ENCODE measurements around the gene AP2A2.

AP2A2 gene

DNA sequence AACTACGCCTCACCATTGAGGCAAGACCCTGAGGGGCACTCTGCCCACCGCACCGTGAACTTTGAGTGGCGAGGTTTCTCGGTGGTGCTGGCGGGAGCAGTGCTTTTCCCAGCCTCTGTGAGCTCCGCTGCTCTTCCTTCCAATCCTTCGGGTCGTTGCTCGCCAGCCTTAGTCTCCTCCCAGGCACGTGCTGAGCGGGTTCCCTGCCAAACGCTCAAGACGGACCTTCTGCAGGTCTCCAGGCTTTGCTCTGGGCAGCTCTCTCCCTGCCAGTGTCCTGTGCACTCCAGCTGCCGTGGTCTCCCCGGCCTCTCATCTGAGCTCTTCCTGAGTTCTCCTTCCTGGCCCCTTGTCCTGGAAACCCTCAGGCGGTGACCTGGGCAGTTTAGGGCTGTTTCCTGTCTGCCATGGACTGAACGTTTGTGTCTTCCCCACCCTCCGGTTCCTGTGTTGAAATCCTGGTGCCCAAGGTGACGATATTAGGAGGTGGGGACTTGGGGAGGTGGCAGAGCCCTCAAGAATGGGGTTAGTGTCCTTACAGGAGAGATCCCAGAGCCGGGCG, 122.0 kb downstream of the AP2A2 start:
- no peak for DNase-seq (ENCODE audit: low read depth, low spot score)
- H3K4me3 ChIP-seq (ENCODE audit: low read depth, low read length): no peak overlapping the region
- no peak for TF ChIP-seq CTCF (IDR thresholded peaks at IDR 0.05; ENCODE audit: low read depth, low read length)
- in situ Hi-C loops (cut with HindIII; ENCODE audit: low sequenced_read_pairs): no loop called here

- DNase-seq (ENCODE audit: low read depth, low spot score): no peak
- no peak overlapping the region for H3K4me3 ChIP-seq (ENCODE audit: low read depth, low read length)
- in situ Hi-C loops (cut with HindIII; ENCODE audit: low sequenced_read_pairs): no loop called here
- TF ChIP-seq CTCF (IDR thresholded peaks at IDR 0.05; ENCODE audit: low read depth, low read length): no peak
Measured at GRCh38 chr11:1048375-1049070, 122.9 kb downstream of the AP2A2 start.

DNA sequence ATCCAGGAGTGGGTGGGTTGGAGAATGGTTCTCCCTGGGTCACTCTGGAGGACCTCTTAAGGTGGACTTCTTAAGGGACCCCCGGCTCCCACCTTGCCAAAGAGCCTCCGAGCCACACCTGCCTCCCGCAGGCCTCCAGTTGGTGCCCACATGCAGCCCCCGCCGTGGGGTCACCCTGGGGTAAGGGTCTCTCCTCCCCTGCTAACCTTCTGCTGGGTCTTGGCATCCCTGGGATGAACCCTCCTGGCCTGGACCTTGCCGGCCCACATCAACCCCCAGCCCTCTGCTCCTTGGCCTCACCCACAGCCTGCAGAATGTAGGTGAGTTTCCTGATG, 123.4 kb downstream of the AP2A2 start:
- no peak for DNase-seq (ENCODE audit: low read depth, low spot score)
- no peak overlapping the region for H3K4me3 ChIP-seq (ENCODE audit: low read depth, low read length)
- in situ Hi-C loops (cut with HindIII; ENCODE audit: low sequenced_read_pairs): no loop called here

DNA sequence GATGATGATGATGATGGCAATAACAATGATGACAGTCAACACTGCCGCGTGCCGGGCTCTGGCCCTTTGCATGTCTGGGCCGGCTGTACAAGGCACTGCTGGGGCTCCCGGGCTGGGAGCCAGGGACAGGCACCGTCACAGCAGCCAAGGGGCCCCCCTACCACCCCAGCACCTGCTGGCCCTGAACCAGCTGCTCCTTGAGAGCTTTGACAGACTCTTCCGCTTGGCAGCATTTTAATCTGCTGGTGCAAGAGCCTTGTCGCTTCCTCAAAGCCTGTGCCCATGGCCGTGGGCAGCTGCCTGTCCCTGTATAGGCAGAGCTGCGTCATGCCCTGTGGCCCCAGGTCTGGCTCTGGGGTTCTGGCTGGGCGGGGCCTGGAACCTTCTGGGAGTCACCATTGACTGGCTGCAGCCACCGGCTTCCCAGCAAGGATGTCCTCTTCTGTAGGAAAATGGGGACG, 123.8 kb downstream of the AP2A2 start:
- DNase-seq (ENCODE audit: low read depth, low spot score): no peak
- no peak for TF ChIP-seq CTCF (IDR thresholded peaks at IDR 0.05; ENCODE audit: low read depth, low read length)
- in situ Hi-C loops (cut with HindIII; ENCODE audit: low sequenced_read_pairs): no loop called here
- no peak overlapping the region for H3K4me3 ChIP-seq (ENCODE audit: low read depth, low read length)

More for the DNA sequence above, 123.4 kb downstream of the AP2A2 start:
- TF ChIP-seq CTCF (IDR thresholded peaks at IDR 0.05; ENCODE audit: low read depth, low read length): no peak

GRCh38 chr11:1049911-1050580, 124.4 kb downstream of the AP2A2 start:
- DNase-seq (ENCODE audit: low read depth, low spot score): no peak
- no peak for TF ChIP-seq CTCF (IDR thresholded peaks at IDR 0.05; ENCODE audit: low read depth, low read length)
- in situ Hi-C loops (cut with HindIII; ENCODE audit: low sequenced_read_pairs): no loop called here
- no peak overlapping the region for H3K4me3 ChIP-seq (ENCODE audit: low read depth, low read length)

DNA sequence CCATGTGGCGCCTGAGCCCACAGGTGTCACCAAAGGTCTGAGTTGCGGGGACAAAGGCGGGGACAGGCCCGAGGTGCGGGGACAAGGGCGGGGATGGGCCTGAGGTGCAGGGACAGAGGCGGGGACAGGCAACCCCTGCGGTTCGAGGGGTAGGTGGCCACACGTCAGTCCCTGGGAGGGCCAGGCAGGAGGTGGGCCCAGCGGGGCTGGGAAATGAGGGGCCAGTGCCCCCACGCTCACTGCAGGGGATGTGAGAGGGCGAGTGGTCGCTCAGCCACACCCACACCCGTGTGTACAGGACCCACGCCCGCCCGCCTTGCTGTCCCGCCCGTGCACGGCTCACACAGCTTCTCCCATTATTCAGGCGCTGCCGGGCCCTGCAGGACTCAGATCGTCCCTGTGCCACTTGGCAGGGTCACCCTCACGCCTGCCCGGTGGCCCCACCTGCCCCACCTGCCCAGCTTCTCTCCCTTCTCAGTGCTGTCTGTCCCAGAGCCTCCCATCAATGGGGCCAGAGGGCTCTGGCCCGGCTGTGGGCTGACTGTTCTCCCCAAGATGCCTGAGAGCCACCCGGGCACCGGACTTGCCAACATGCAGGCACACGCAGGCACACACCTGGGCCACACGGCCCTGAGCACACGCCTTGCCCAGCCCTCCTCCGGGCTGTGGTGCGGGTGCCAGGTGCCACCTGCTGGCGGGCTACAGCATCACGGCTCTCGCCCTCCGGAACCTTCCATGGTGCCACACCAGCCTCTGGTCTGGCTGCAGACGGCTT, 125.1 kb downstream of the AP2A2 start:
- in situ Hi-C loops (cut with HindIII; ENCODE audit: low sequenced_read_pairs): no loop called here
- H3K4me3 ChIP-seq (ENCODE audit: low read depth, low read length): no peak overlapping the region
- DNase-seq (ENCODE audit: low read depth, low spot score): peak; percentile 32
- TF ChIP-seq CTCF (IDR thresholded peaks at IDR 0.05; ENCODE audit: low read depth, low read length): peak; percentile 86

Measured in astrocyte of the spinal cord (primary cell).